Stimulated activated naive CD4-positive, alpha-beta T cell treated with Interleukin-2 at 50 U/mL for 16 hours (primary cell): ENCODE data around the gene KCNIP1.

Experiments used
- DNase-seq: peaks from one replicate; lab custom pipeline; 2025; lab: John Stamatoyannopoulos, UW

KCNIP1 gene

DNA sequence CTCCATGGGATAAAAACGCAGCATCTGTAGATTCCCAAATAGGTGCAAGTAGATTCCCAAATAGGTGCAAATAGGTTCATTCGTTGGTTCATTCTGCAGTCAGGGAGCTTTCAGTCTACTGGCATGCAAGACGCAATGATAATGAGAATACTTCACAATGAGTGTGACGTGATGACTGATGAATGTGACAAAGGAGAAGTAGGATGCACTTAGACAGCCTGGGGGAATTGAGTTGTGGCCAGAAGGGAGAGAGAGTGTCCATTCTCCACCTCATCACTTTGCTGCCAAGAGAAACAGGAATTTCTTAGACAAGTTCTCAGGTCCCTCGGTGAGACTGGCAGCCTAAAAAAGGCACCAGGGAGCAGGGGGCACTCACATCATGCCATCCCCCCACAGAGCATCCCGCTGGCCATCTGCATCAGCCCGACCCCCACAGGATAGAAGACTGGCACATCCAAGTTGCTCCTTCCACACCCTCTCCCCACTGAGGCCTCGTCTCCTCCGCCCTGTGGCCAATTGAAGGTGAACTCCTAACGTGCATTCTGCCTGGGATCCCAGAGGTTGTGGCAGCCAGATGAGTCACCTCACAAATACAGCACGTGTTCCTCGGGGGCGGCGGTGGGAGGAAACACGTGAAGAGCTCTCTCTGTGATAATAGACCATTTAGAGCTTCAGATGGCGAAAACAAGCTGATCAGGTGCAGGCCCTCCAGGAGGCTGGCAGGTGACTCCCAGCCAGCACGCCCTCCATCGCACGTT, 19.9 kb upstream of the KCNIP1 start:
- no peak for DNase-seq

DNA sequence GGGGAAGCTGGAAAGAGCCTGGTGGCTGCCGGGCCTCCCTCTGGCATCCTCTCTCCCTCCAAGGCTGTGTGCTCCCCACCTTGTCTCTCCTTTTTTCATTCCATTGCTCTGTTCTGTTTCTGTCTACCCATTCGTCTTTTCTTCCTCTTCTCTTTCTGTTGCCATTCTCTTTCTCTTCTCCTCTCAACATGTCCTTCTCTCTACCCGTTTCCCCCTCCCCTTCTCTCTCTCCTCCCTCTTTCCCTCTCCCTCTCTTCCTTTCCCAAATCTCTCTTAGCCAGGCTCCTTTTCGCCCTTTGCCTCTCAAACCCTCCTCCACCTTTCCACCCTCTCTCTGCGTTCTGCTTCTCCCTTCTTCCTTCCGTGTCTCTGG, 19.4 kb upstream of the KCNIP1 start:
- no peak for DNase-seq

DNA sequence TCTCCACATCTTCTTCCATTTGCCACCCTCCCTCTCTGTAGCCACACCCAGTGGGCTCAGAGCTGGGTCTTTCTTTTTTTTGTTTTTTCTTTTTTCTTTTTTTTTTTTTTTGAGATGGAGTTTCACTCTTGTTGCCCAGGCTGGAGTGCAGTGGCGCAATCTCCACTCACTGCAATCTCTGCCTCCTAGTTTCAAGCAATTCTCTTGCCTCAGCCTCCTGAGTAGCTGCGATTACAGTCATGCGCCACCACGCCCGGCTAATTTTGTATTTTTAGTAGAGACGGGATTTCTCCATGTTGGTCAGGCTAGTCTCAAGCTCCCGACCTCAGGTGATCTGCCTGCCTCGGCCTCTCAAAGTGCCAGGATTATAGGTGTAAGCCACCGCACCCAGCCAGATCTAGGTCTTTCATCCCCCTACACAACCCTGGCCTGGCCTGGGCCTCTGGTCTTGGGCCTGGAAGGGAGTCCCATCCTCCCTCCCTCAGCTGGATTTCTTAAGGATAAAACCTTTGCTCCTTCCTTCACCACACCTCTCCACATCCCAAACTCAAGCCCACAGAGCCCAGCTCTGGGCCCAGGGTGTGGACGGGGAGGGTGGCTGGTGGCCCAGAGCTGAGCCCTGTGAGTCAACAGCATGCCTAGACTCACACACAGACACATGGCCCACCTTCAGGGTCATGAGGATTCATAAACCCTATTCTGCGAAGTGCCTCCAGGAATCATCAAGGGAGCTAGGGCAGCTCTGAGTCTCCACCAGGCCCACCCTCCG, 18.8 kb upstream of the KCNIP1 start:
- DNase-seq: no peak

DNA sequence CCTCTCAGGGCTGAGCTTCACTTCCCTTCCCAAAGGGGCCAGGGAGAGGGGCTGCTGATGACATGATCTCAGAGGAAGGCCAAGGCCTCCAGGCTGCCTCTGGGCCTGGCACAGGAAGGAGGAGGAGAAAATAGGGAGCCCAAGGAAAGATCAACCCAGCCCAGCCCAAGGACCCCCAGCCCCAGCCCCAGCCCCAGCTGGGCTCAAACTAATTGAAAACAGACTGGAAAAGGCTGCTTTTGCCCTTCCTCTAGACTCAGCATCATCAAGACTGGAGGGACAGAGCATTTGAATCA, 18.3 kb upstream of the KCNIP1 start:
- DNase-seq: no peak

DNA sequence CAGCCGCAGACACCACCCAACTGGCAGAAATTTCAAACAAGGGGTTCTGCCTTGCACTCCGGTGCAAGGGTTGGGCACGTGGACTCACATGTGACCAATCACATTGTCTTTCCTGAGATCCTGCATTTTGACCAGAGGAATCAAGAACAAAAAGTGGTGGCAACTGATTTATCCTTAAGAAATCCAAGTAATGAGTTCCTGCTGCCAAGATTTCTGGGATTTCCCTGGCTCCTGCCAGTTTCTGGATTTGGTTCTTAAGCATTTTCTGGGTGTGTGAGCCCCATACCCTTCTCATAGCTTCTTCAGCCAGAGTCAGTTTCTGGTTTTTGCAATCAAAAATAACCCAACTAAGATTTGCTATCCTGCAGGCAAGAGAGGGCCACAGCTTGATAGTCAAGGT, 17.4 kb upstream of the KCNIP1 start:
- DNase-seq: no peak

DNA sequence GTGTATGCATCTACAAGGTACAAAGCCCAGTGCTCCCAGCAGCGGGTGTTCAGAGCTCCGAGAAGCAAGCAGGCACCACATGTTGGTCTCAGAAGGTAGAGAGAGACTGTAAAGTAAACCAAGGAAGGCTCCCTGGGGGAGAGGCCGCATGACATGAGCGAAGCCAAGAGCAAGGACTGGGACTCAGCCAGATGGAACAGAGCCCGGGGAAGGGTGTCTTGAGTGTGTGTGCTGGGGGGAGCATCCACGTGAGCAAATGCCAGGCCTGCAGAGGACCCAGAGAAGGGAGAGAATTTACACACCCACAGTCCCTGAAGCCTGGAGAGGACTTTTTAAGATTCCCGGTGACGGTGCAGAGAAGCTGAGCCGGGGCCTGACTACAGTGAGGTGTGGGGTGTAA, 15.2 kb upstream of the KCNIP1 start:
- no peak for DNase-seq

DNA sequence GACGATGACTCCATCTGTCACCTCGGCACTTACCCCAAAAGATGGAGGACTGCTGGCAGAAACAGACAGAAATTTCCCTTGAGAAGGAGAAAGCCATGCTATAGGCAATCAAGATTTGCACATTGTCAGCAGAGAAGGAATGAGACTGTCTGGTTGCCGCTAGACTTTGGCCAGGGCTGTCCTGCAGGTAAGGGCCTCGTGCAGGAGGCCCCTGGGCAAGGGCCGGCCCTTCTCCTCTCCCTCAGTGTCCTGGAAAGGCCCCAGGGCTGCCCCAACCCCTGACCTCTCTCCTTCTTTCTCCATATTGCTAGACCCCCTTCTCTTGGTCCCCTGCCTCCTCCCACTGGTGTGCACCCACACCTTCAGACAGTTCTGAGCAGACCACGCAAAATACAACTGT, 14.6 kb upstream of the KCNIP1 start:
- DNase-seq: no peak

DNA sequence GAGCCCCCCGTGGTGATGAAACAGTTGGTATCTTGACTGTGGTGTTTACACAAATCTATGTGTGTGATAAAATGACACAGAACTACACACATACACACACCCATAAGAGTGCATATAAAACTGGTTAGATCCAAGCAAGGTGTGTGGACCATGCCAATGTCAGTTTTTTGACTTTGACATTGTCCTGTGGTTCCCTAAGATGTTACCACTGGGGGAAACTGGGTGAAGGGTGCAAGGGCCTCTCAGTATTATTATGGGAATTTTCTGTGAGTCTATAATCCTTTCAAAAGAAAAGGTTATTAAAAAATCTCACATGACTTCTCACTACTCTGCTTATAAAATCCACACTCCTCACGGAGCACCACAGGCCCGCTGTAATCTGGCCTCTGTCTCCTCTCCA, 13.4 kb upstream of the KCNIP1 start:
- DNase-seq: no peak

DNA sequence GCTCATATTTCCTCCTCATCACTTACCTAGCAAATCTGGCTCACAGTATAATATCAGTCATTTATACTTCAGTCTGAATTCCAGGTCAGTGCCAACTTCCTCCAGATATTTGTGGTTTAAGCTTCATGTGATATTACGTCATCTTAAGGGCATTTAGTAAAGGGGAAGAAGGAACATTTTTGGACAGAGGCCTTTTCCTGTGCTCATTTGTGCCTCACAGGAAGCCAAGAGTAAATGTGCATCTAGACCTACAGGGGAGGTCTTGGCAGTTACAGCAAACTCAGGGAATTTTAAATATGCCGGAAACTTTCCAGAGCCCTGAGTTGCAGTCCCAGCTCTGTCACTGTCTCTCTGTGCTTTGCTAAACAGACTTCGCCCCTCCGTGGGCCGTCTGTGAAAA, 12.3 kb upstream of the KCNIP1 start:
- no peak for DNase-seq

DNA sequence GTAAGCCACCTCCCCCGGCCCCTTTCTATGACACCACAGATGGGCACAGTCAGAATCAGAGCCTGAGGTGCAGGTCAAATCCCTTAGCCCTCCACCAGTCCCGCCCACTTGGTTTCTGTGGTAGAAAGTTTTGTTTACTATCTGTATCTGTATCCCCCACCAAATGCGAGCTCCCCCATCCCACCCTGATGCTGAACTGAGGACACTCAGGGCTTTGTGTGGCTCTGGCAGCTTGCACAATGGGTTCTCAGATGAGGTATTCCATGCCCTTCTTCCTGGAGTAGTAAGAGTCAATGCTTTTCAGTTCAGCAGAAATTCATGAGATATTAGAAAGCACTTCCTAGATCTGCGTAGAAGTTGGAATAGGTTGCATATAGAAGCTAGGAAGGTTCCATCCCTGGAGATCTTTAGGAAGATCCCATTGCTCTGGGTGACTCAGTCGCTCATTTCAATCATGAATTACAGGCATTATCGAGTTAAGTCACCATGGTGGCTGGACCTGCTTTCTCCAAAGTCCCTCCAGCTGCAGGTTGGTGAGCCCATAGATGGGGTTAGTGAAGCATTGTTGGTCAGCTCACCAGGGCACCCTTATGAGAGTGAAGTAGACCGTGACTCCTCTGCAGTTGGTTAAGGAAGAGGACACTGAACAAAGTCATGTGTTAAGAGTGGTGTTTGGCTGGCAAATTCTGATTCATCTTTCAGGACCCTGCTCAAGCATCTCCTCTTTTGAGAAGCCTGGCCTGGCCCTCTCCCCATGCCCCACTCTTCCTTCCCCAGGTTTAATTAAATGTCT, 10.6 kb upstream of the KCNIP1 start:
- no peak for DNase-seq

DNA sequence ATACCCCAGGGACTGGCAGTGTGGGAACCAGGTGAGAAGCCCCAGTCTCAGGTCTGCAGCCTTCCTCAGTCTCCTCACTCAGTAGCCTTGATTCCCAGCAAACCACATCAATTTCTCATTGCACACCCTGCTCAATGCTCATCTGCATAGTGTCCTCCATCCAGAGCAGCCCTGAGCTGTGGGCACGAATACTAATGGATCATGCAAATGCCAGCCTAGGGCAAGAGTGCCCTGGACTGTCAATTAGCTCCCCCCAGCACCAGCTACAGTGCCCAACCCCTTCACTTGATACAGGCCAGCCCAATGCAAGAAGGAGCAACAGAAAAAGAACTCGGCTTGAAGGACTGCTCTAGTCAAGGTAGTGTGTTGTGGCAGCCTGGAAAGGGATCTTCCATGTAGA, 9.8 kb upstream of the KCNIP1 start:
- DNase-seq: no peak

DNA sequence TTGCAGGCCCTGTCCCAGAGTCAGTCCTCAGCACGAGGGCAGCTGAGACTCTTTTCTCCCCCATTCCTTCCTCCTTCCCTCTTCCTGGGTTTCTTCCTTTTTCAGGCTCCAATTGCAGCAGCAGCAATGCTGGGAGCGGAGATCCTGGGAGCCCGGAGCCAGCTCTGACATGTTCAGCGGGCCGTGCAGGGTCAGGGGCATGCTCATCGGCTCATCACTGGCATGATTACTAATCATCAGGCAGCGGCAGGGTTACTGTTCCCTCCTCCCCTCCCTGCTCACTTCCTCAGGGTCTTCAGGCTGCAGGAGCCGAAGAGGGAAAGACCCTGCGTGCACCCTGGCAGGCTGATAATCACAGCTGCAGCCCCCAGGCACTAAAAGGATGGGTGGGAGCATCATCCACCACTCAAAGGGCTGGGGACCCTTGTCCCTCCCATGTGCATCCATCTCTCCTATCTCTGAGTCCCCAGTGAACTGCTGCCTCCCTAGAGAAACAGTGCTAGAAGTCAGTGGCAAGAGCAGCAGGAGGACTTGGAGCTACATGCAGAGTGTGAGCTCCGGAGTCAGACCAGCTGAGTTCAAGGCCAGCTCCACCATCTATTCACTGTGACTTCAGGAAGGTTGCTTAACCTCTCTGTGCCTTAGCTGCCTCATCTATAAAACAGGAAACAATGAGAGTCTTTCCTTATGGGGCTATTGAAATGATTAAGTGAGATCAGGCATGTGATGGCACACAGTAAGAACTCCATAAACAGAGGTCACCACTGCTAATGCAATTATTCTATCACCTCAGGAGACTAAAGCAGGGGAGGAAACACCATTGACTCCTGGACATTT, 7.8 kb upstream of the KCNIP1 start:
- no peak for DNase-seq

DNA sequence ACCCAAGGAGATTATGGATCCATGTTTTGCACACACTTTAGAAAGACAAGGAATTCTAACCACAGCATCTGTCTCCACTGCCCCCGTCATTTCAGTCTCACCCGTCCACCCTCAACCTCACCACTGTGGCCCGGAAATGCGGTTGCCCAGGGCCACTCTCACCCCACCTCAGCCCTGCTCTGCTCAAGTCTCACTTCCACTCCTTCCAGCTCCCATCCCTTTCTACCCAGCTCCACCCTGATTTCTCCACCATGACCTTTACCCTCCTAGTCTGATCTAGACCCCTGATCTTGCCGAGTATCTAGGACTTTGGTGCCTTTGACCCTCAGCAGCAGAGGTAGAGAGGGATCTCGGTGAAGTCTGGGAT, 7.2 kb upstream of the KCNIP1 start:
- DNase-seq: no peak

DNA sequence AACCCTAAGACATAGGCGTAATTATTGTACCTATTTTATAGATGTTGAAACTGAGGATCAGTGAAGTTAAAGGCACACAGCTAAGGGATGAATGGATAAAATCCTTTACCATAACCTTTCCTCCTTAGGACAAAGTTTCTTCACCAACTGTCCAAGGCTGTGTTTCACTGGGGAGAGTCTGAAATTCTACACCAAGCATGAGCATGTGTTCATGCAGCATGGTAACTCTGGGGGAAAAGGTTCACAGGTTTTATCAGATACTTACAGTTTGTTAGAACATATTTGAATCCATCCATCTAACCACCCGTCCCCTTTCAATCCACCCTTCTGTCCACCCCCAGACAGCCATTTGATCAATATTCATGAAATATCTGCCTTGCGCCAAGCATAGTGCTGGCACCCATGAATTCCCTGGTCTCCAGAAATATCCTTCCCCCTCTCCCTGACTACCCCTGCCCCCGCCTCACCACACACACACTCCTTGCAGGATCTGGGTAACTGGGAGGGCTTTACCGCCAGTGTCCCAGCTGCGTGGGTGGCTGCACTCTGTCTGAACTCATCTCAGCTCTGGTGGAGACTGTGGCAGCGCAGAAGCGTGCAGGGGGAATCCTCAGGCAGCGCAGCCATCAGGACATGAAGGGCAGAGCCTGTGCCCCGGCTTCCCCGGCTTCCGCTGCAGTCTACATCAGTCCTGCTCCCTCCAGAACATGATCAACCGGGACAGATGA, 6.3 kb upstream of the KCNIP1 start:
- DNase-seq: no peak

DNA sequence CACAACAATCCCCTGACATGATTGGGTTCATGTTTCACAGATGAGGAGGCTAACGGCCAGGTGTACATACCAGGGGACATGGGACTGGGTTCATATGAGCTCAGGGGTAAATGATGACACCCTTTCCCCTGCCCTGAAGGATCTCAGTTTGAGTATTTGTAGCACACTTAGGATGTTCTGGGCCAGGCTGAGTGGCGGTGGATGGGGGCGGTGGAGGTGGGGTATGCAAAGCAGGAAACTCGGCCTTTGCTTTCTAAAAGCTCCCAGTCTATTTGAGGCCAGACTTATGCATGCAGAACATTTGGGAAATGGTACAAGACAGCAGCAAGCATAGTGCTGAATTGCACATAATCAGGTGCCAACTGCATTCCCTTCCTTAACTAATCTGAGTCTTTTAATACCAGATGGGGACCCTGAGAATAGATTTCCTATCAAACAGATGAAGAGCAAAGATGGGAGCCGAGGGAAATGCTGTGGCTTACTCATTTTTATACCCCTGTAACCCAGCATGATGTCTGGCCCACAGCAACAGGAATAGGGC, 4.9 kb upstream of the KCNIP1 start:
- no peak for DNase-seq

DNA sequence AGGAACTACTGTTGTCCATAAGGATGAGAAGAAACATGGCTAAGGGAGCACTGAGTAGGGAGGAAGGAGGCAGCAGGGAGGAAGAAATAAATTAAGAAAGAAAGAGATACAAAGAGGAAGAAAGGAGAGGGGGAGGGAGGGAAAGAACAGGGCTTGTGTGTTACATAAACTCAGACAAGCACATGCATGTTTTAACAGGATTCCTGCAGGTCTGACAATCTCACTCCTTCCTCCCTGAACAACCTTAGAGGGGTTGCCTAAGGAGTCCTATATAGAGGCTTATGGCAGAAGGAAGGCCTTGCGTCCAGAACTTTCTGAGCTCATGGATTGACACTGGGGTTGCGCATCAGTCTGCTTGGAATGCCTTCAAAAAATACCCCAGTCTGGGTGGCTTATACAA, 4.2 kb upstream of the KCNIP1 start:
- no peak for DNase-seq

DNA sequence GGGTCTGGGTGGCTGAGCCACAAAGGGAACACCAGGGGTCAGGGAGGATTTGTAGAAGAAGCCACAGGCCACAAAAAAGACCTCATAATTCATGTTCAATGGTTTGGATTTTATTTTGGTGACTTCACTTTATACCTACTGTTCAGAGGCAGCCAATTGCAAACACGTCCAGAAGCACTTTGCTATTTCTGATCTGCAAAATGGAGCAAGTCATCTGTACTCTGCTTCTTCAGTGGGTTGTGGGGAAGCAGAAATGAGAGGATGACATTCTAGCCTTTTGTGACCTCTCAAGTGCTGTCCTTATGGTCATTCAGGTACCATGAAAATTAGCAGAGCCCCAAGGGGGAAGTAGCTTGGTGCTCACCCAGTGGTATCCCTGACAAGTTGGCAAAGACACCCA, 2.5 kb upstream of the KCNIP1 start:
- DNase-seq: no peak

DNA sequence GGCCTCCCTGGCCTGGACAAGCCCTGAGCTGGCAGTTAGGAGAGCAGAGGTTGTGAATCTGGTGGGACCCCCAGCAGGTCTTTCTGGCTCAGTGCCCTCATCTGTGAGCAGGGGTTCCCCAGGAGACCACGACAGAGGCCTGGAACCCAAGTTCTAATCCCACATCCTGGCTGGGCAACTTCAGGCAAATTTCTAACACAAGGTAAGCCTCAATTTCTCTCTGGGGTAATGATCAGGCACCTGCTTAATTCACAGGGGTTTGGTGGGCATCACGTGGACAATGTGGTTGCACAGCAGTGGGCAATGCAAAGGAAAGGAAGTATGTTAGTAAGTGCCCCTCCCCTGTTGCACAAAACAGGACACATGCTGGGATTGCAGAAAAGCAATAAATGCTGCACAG, 1.9 kb upstream of the KCNIP1 start:
- DNase-seq: no peak

DNA sequence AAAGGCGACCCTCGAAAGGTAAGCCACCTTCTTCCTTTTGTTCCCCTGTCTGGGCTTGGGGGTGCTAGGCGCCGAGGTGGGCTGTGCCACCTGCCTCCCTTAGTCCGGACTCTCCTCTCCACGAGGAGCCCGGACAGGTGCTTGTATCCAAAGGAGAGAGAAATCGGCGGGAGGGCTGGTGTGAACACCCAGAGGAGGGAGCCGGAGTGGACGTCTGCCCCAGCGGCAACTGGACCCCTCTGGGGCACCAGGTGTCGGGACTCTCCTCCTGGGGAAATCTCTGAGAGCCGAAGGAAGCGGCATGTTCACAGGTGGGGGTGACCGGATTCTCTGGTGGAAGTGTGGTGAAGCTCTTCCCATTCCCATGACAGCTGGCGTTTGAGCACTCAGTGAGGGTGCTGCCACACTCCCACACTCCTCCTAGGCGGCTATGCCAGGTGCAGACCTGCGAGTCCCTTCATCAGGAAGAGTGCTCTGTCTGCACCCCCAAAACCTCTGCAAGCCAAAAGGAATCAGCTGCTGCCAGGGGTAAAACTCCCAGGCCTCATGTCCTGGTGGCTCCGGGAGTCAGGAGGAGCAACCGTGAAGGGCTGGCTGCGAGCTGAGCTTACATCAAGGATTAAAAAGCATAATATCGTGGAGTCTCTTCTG, 921 bp downstream of the KCNIP1 start:
- no peak for DNase-seq

DNA sequence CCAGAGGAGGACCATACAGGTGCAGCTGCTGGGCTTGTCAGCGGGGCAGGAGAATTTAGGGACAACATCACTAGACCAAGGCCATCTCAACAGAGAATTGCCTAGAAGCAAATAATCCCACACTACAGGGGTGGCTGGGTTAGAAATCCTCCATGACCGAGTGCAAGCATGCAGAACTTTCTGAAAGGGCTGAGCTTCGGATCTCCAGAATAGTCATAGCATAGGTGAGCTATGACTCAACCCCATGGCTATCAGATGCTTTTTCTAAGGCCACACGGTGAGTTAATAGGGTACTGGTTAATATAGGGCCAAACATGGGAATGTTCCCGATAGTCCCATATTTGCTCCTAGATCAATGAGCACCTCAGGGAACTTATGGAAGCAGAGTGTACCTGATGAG, 4.2 kb downstream of the KCNIP1 start:
- DNase-seq: no peak
